Esophagus squamous epithelium (tissue), 5 donors: ENCODE data around the gene SRGAP3. TPM values are rescaled to one million over a fixed set of nuclear protein-coding genes. Genes with fewer than 3 reads are reported as not detected.

Experiments used
- DNase-seq: peaks from one replicate; lab custom pipeline; 2025; lab: John Stamatoyannopoulos, UW
- H3K27ac ChIP-seq, 4 donors: fragments of 200-600 bp; sonication (generic); one replicate each; pipeline ENCODE4 v1.5.1; 2016 to 2019; ENCODE audit warnings: mild to moderate bottlenecking in 1 of 4
- H3K27me3 ChIP-seq, 4 donors: fragments of 200-600 bp; sonication (generic); 1 replicate in 3 of 4; 2 replicates in 1 of 4; pipeline versions ENCODE4 v1.5.1 to v1.6.0; 2017 to 2021; ENCODE audit warnings: antibody characterized with exemption in 1 of 4
- H3K36me3 ChIP-seq, 3 donors: fragments of 200-600 bp; sonication (generic); one replicate each; pipeline ENCODE4 v1.5.1; 2016 to 2019
- H3K4me1 ChIP-seq, 3 donors: fragments of 200-600 bp; sonication (generic); one replicate each; pipeline ENCODE4 v1.5.1; 2017 to 2019
- H3K4me3 ChIP-seq, 4 donors: fragments of 200-600 bp; sonication (generic); 1 replicate in 3 of 4; 2 replicates in 1 of 4; pipeline ENCODE4 v1.5.1; 2016 to 2019; ENCODE audit warnings: mild to moderate bottlenecking in 2 of 4, moderate library complexity in 1 of 4
- H3K9me3 ChIP-seq, 3 donors: fragments of 200-600 bp; sonication (generic); one replicate each; pipeline ENCODE4 v1.5.1; 2016 to 2019
- CTCF ChIP-seq, 6 experiments: fragments of 450-650 bp in 4 of 6; fragments of 200-600 bp in 2 of 6; sonication (generic) in 2 of 6; IDR thresholded peaks; one replicate each; pipeline ENCODE4 v1.5.1; 2016 to 2019; ENCODE audit warnings: antibody characterized with exemption in 6 of 6, mild to moderate bottlenecking in 4 of 6, moderate library complexity in 4 of 6
- POLR2A ChIP-seq, 4 donors: fragments of 450-650 bp; IDR thresholded peaks; one replicate each; pipeline ENCODE4 v1.6.1; 2017; ENCODE audit warnings: antibody characterized with exemption in 4 of 4, mild to moderate bottlenecking in 4 of 4, moderate library complexity in 3 of 4
- WGBS, 2 donors: methylation state at CpG; one replicate each; pipeline ENCODE4 v1.1.5; 2018; 5-methylcytosine and 5-hydroxymethylcytosine counted together
- intact Hi-C: fragments of 100-400 bp; cut with DNase I; formaldehyde crosslinking; loops from one replicate; pipeline ENCODE4 v1.15.0; 2022
- total RNA-seq, 4 donors: library from RNA; depleted of rRNA; stranded (reverse); fragments of >200 nt; gene quantifications; one replicate each; pipeline ENCODE4 v1.1.0, GENCODE V29; 2016
- donor health status: DM: yes; HTN: yes; CAD: no.

SRGAP3 gene
- total RNA-seq, 4 donors from 2014 or later = 4.0 to 15.8 (median 6.6) TPM

- Histone ChIP-seq H3K27ac (no peak overlapping the region), H3K36me3 (peaks cover 0 to 39% (median 0%) of the 10 kb centered on the region in 3 donors), H3K4me3 (no peak overlapping the region), H3K4me1 (no peaks in the 10 kb centered on the region), H3K27me3 (no peaks in the 10 kb centered on the region), H3K9me3 (no peaks in the 10 kb centered on the region)
- intact Hi-C loops = no loop called here
- WGBS, 2 donors = 77 to 86% methylated on average over 1 to 2 of the region's 2 CpGs
- TF ChIP-seq CTCF (IDR thresholded peaks at IDR 0.05) (no peak), POLR2A (IDR thresholded peaks at IDR 0.05) (no peak)
- DNase-seq = no peak
These were observed 253.2 kb downstream of the SRGAP3 start for GRCh38 chr3:8996216-8996615.

GRCh38 chr3:8994226-8994625 is 255.2 kb downstream of the SRGAP3 start:
- DNase-seq = no peak
- no peaks in the 10 kb centered on the region for H3K27me3 ChIP-seq
- H3K36me3 ChIP-seq = peaks cover 0 to 50% (median 0%) of the 10 kb centered on the region in 3 donors
- intact Hi-C loops = loop anchor here (5.0 kb wide), 1 partner anchor 73 kb away; no protein-coding TSS in a partner anchor
- no peaks in the 10 kb centered on the region for H3K9me3 ChIP-seq
- no peak overlapping the region for H3K27ac ChIP-seq
- 89 to 95% methylated on average over 12 to 15 of the region's 15 CpGs for WGBS, 2 donors
- H3K4me3 ChIP-seq = no peak overlapping the region
- no peak for TF ChIP-seq POLR2A (IDR thresholded peaks at IDR 0.05)
- no peak for TF ChIP-seq CTCF (IDR thresholded peaks at IDR 0.05)
- no peaks in the 10 kb centered on the region for H3K4me1 ChIP-seq

GRCh38 chr3:8993331-8993730 is 256.1 kb downstream of the SRGAP3 start:
- intact Hi-C loops = loop anchor here (5.0 kb wide), 1 partner anchor 74 kb away; no protein-coding TSS in a partner anchor
- DNase-seq = no peak

GRCh38 chr3:8992854-8993253 is 256.6 kb downstream of the SRGAP3 start:
- 86 to 100% methylated on average over 3 to 11 of the region's 11 CpGs for WGBS, 2 donors
- TF ChIP-seq POLR2A (IDR thresholded peaks at IDR 0.05) (no peak), CTCF (IDR thresholded peaks at IDR 0.05) (no peak)
- DNase-seq = no peak
- H3K27me3 ChIP-seq = no peaks in the 10 kb centered on the region
- no peaks in the 10 kb centered on the region for H3K9me3 ChIP-seq
- H3K36me3 ChIP-seq = peaks cover 0 to 50% (median 0%) of the 10 kb centered on the region in 3 donors
- no peak overlapping the region for H3K4me3 ChIP-seq
- no peak overlapping the region for H3K27ac ChIP-seq
- intact Hi-C loops = loop anchor here (5.0 kb wide), 1 partner anchor 74 kb away; no protein-coding TSS in a partner anchor
- peaks cover 0 to under 1% (median 0%) of the 10 kb centered on the region in 3 donors for H3K4me1 ChIP-seq

More at GRCh38 chr3:8993331-8993730, 256.1 kb downstream of the SRGAP3 start:
- Histone ChIP-seq H3K4me3 (no peak overlapping the region), H3K27me3 (no peaks in the 10 kb centered on the region), H3K27ac (no peak overlapping the region), H3K9me3 (no peaks in the 10 kb centered on the region), H3K4me1 (no peaks in the 10 kb centered on the region), H3K36me3 (peaks cover 0 to 50% (median 0%) of the 10 kb centered on the region in 3 donors)
- TF ChIP-seq POLR2A (IDR thresholded peaks at IDR 0.05) = no peak
- no peak for TF ChIP-seq CTCF (IDR thresholded peaks at IDR 0.05)
- WGBS, 2 donors = 69 to 73% methylated on average over 3 to 5 of the region's 5 CpGs

- H3K36me3 ChIP-seq = peaks cover 0 to 50% (median 0%) of the 10 kb centered on the region in 3 donors
- intact Hi-C loops = loop anchor here (5.0 kb wide), 1 partner anchor 75 kb away; no protein-coding TSS in a partner anchor
- H3K27me3 ChIP-seq = no peaks in the 10 kb centered on the region
- TF ChIP-seq CTCF (IDR thresholded peaks at IDR 0.05) (no peak), POLR2A (IDR thresholded peaks at IDR 0.05) (no peak)
- no peak overlapping the region for H3K27ac ChIP-seq
- H3K4me1 ChIP-seq = peaks cover 0 to 3% (median 0%) of the 10 kb centered on the region in 3 donors
- 77 to 93% methylated on average over 4 of the region's 4 CpGs for whole genome bisulfite sequencing, 2 donors
- H3K9me3 ChIP-seq = no peaks in the 10 kb centered on the region
- no peak for DNase-seq
- no peak overlapping the region for H3K4me3 ChIP-seq
These were observed 257.2 kb downstream of the SRGAP3 start for GRCh38 chr3:8992199-8992598.
